Keratinocyte (primary cell): ENCODE measurements around the gene PRLR. TPM values are rescaled to one million over a fixed set of nuclear protein-coding genes. Genes with fewer than 3 reads are reported as not detected.

ENCODE experiments used
- DNase-seq: peaks from one replicate; pipeline ENCODE4 v3.0.0-alpha.2; 2011; ENCODE audit warnings: low read depth, missing footprints, low spot score
- FAIRE-seq: peaks from 2 replicates; lab custom pipeline; 2011; peaks lifted over from hg19 to GRCh38; lab: Jason Lieb, UNC
- H2AFZ ChIP-seq: 2 replicates; pipeline ENCODE4 v1.6.0; 2012; ENCODE audit warnings: low read length, control low read depth, inconsistent platforms; ENCODE audit not compliant: control insufficient read depth
- H3K27ac ChIP-seq: 2 replicates; pipeline ENCODE4 v1.5.1; 2011; ENCODE audit warnings: low read length; ENCODE audit not compliant: control insufficient read depth, insufficient read depth
- H3K27me3 ChIP-seq: 3 replicates; pipeline ENCODE4 v1.6.0; 2011; ENCODE audit warnings: low read length; ENCODE audit not compliant: control insufficient read depth, insufficient read depth; ENCODE audit errors: extremely low read depth
- H3K36me3 ChIP-seq, 2 experiments: 2 replicates in 1 of 2; 3 replicates in 1 of 2; pipeline ENCODE4 v1.5.1; 2011; ENCODE audit warnings: low read length in 2 of 2, mild to moderate bottlenecking in 1 of 2; ENCODE audit not compliant: control insufficient read depth in 2 of 2, insufficient read depth in 2 of 2; ENCODE audit errors: extremely low read depth in 1 of 2
- H3K4me1 ChIP-seq: 3 replicates; pipeline ENCODE4 v1.5.1; 2011; ENCODE audit warnings: low read length; ENCODE audit not compliant: control insufficient read depth, insufficient read depth; ENCODE audit errors: extremely low read depth
- H3K4me2 ChIP-seq: 3 replicates; pipeline ENCODE4 v1.6.0; 2011; ENCODE audit warnings: low read depth, low read length; ENCODE audit not compliant: control insufficient read depth, insufficient read depth; ENCODE audit errors: extremely low read depth
- H3K4me3 ChIP-seq, 3 experiments: fragments of 200-600 bp in 1 of 3; sonication (generic) in 1 of 3; 2 replicates in 2 of 3; 3 replicates in 1 of 3; pipeline ENCODE4 v1.5.1; 2011 to 2016; ENCODE audit warnings: low read length in 3 of 3, mild to moderate bottlenecking in 3 of 3, control low read depth in 2 of 3, inconsistent platforms in 1 of 3, low read depth in 1 of 3, mixed read lengths in 1 of 3, mixed run types in 1 of 3, moderate library complexity in 1 of 3; ENCODE audit not compliant: control insufficient read depth in 2 of 3, insufficient read depth in 2 of 3; ENCODE audit errors: extremely low read depth in 1 of 3
- H3K79me2 ChIP-seq: 2 replicates; pipeline ENCODE4 v1.6.0; 2012; ENCODE audit warnings: low read length; ENCODE audit not compliant: control insufficient read depth, insufficient read depth
- H3K9ac ChIP-seq: 3 replicates; pipeline ENCODE4 v1.6.0; 2011; ENCODE audit warnings: low read length; ENCODE audit not compliant: control insufficient read depth, insufficient read depth; ENCODE audit errors: extremely low read depth
- H3K9me1 ChIP-seq: 3 replicates; pipeline ENCODE4 v1.6.0; 2011; ENCODE audit warnings: low read length; ENCODE audit not compliant: control insufficient read depth, insufficient read depth; ENCODE audit errors: extremely low read depth
- H3K9me3 ChIP-seq: 2 replicates; pipeline ENCODE4 v1.5.1; 2012; ENCODE audit warnings: low read depth, low read length; ENCODE audit not compliant: control insufficient read depth
- H4K20me1 ChIP-seq: 3 replicates; pipeline ENCODE4 v1.6.0; 2011; ENCODE audit warnings: low read length; ENCODE audit not compliant: control insufficient read depth, insufficient read depth; ENCODE audit errors: extremely low read depth
- EZH2 ChIP-seq: IDR thresholded peaks from one replicate; pipeline ENCODE4 v1.6.1; 2012; ENCODE audit warnings: inconsistent platforms, mild to moderate bottlenecking, low read length, moderate library complexity
- dilution Hi-C: fragments of 300-500 bp; cut with MboI; formaldehyde crosslinking; loops from one replicate; pipeline ENCODE4 v1.7.0; 2020; ENCODE audit warnings: low sequenced_read_pairs; ENCODE audit not compliant: extremely low pct_ligation_motif_present
- polyA plus RNA-seq, 5 experiments: library from polyadenylated mRNA; depleted of rRNA in 3 of 5; stranded (reverse) in 3 of 5; stranded (forward) in 1 of 5; unstranded in 1 of 5; fragments of >200 nt; gene quantifications; 1 replicate in 1 of 5; 2 replicates in 3 of 5; 3 replicates in 1 of 5; pipeline versions ENCODE4 v1.2.1 to v1.2.3, GENCODE V29; 2011 to 2012; ENCODE audit warnings: missing spikeins in 2 of 5, low read depth in 1 of 5, low replicate concordance in 1 of 5
- TF ChIP-seq, protein P1 (sequence below), 3 experiments: IDR thresholded peaks in 1 of 3; conservative IDR thresholded peaks in 1 of 3; optimal IDR thresholded peaks in 1 of 3; 2 replicates in 2 of 3; 3 replicates in 1 of 3; pipeline versions ENCODE3 to v1.5.1; 2011; ENCODE audit warnings: low read length in 3 of 3, mild to moderate bottlenecking in 3 of 3, moderate library complexity in 2 of 3, control low read depth in 1 of 3, inconsistent platforms in 1 of 3; ENCODE audit not compliant: insufficient read depth in 2 of 3; ENCODE audit errors: extremely low read depth in 1 of 3

The PRLR gene
- polyA plus RNA-seq, 1 donor (not counting 4 experiments of a cell fraction or from before 2014, with no cell fraction given), result 0.04 TPM

DNA sequence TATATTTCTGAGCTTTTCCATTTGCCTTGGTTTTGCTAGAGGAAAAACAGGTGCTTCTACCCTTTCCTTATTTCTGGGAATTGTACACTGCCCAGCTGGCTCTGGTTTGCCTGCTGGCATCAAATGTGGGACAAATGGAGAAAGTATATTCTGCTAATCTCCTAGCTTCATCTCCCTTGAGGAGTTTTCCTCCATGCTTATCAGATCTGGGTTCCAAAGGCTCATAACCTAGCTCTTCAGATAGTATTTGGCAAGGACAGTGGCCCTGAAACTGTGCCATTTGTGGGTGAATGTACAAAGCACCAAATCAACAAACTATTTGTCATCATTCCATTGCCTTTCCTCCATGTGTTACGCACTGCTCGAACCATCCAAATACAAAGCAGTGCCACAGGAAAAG lies 16.2 kb downstream of the PRLR start:
- Histone ChIP-seq H3K9me3 (no peaks in the 10 kb centered on the region), H3K4me3 (no peak overlapping the region), H3K4me2 (no peak overlapping the region), H4K20me1 (no peaks in the 10 kb centered on the region), H3K9me1 (no peaks in the 10 kb centered on the region), H3K9ac (no peak overlapping the region), H2AFZ (no peak overlapping the region), H3K27me3 (no peaks in the 10 kb centered on the region), H3K4me1 (no peaks in the 10 kb centered on the region), H3K27ac (no peak overlapping the region), H3K79me2 (no peaks in the 10 kb centered on the region), H3K36me3 (no peaks in the 10 kb centered on the region)
- FAIRE-seq (no peak), DNase-seq (no peak)
- dilution Hi-C loops, result no loop called here
- TF ChIP-seq, protein P1, sequence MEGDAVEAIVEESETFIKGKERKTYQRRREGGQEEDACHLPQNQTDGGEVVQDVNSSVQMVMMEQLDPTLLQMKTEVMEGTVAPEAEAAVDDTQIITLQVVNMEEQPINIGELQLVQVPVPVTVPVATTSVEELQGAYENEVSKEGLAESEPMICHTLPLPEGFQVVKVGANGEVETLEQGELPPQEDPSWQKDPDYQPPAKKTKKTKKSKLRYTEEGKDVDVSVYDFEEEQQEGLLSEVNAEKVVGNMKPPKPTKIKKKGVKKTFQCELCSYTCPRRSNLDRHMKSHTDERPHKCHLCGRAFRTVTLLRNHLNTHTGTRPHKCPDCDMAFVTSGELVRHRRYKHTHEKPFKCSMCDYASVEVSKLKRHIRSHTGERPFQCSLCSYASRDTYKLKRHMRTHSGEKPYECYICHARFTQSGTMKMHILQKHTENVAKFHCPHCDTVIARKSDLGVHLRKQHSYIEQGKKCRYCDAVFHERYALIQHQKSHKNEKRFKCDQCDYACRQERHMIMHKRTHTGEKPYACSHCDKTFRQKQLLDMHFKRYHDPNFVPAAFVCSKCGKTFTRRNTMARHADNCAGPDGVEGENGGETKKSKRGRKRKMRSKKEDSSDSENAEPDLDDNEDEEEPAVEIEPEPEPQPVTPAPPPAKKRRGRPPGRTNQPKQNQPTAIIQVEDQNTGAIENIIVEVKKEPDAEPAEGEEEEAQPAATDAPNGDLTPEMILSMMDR (optimal IDR thresholded peaks at IDR 0.05 in 1 of 3, IDR thresholded peaks at IDR 0.05 in 1 of 3, conservative IDR thresholded peaks at IDR 0.05 in 1 of 3; ENCODE audit: extremely low read depth in 1 of 3, insufficient read depth in 2 of 3, low read length in 3 of 3), result no peak
- no peak for TF ChIP-seq EZH2

DNA sequence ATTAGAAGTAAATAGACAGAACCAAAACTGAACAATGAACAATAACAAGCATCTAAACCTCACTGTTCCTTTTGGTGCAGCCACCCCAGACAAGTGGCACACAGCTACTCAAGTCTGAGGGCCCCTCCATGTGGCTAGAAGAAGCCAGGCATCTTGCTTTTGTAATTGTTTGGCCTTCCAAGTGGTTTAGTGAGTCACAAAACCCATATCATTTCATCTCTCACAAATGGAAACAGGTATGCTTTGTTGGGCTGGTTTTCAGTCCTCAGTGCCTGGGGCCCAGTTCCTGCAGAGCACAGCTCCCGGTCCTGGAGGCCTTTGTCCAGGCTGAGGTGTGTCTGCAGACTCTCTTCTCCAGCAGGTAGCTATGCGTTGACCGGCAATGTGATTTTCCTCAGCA lies 16.7 kb downstream of the PRLR start:
- Histone ChIP-seq H3K9me1 (no peaks in the 10 kb centered on the region), H3K27me3 (no peaks in the 10 kb centered on the region), H3K79me2 (no peaks in the 10 kb centered on the region), H3K36me3 (no peaks in the 10 kb centered on the region), H3K4me2 (no peak overlapping the region), H3K9ac (no peak overlapping the region), H3K4me3 (no peak overlapping the region), H4K20me1 (no peaks in the 10 kb centered on the region), H2AFZ (no peak overlapping the region), H3K4me1 (no peaks in the 10 kb centered on the region), H3K27ac (no peak overlapping the region), H3K9me3 (no peaks in the 10 kb centered on the region)
- DNase-seq (no peak), FAIRE-seq (no peak)
- TF ChIP-seq, protein P1 (optimal IDR thresholded peaks at IDR 0.05 in 1 of 3, IDR thresholded peaks at IDR 0.05 in 1 of 3, conservative IDR thresholded peaks at IDR 0.05 in 1 of 3; ENCODE audit: extremely low read depth in 1 of 3, insufficient read depth in 2 of 3, low read length in 3 of 3), result peak in 2 of 3 experiments; percentile 33 to 39
- no peak for TF ChIP-seq EZH2
- dilution Hi-C loops, result no loop called here
